H1 (cell line): ENCODE measurements around the gene LPP. TPM values are rescaled to one million over a fixed set of nuclear protein-coding genes. Genes with fewer than 3 reads are reported as not detected.

ENCODE experiments used
- CTCF ChIA-PET: fragments of 300-600 bp; sonication (Branson Sonifier 250); formaldehyde crosslinking; loops from one replicate; lab custom pipeline; 2021; ENCODE audit not compliant: partially characterized antibody; lab: Charles Lee
- POLR2A ChIA-PET: fragments of 300-600 bp; sonication (Branson Sonifier 250); formaldehyde crosslinking; loops from one replicate; lab custom pipeline; 2021; ENCODE audit warnings: inconsistent platforms; ENCODE audit not compliant: partially characterized antibody; lab: Charles Lee
- DNase-seq, 2 experiments: peaks; one replicate each; pipeline versions ENCODE4 v3.0.0 to v3.0.0-alpha.2; 2010 to 2022; ENCODE audit warnings: low spot score in 2 of 2, low read depth in 1 of 2, mixed read lengths in 1 of 2
- FAIRE-seq: peaks from 2 replicates; lab custom pipeline; 2011; peaks lifted over from hg19 to GRCh38; lab: Jason Lieb, UNC
- H2AFZ ChIP-seq: 2 replicates; pipeline ENCODE4 v1.8.1; 2012; ENCODE audit warnings: low read length, inconsistent platforms
- H2AK5ac ChIP-seq: 2 replicates; pipeline ENCODE4 v1.6.1; 2013; ENCODE audit warnings: low read depth, low read length
- H2BK120ac ChIP-seq: replicated peaks from 2 replicates; pipeline ENCODE3; 2013; ENCODE audit warnings: low read depth, low read length, inconsistent platforms
- H2BK12ac ChIP-seq: 2 replicates; pipeline ENCODE4 v1.6.1; 2013; ENCODE audit warnings: low read depth, low read length
- H2BK15ac ChIP-seq: 2 replicates; pipeline ENCODE4 v1.6.1; 2013; ENCODE audit warnings: low read length
- H2BK20ac ChIP-seq: 2 replicates; pipeline ENCODE4 v1.6.1; 2013; ENCODE audit warnings: low read length
- H2BK5ac ChIP-seq: 2 replicates; pipeline ENCODE4 v1.6.1; 2013; ENCODE audit warnings: low read depth, low read length
- H3K14ac ChIP-seq: 2 replicates; pipeline ENCODE4 v1.6.1; 2013; ENCODE audit warnings: inconsistent platforms; ENCODE audit not compliant: insufficient read length
- H3K18ac ChIP-seq: 2 replicates; pipeline ENCODE4 v1.6.1; 2013; ENCODE audit warnings: low read length; ENCODE audit errors: extremely low read depth
- H3K23ac ChIP-seq: 2 replicates; pipeline ENCODE4 v1.6.1; 2013; ENCODE audit warnings: inconsistent platforms; ENCODE audit not compliant: insufficient read length
- H3K23me2 ChIP-seq: 2 replicates; pipeline ENCODE4 v1.6.1; 2013; ENCODE audit warnings: low read depth, low read length
- H3K27ac ChIP-seq: 2 replicates; pipeline ENCODE4 v1.6.1; 2011; ENCODE audit warnings: low read depth, low read length, inconsistent platforms
- H3K27me3 ChIP-seq, 4 experiments: replicated peaks in 1 of 4; 1 replicate in 1 of 4; 2 replicates in 3 of 4; pipeline versions ENCODE4 v1.6.1 to v1.8.1; 2011 to 2013; ENCODE audit warnings: low read length in 3 of 4, mild to moderate bottlenecking in 3 of 4, inconsistent platforms in 2 of 4, mixed read lengths in 2 of 4, moderate library complexity in 1 of 4; ENCODE audit not compliant: control insufficient read depth in 3 of 4, insufficient read depth in 3 of 4; ENCODE audit errors: extremely low read depth in 1 of 4
- H3K36me3 ChIP-seq, 4 experiments: 2 replicates each; pipeline versions ENCODE4 v1.6.1 to v1.8.1; 2011 to 2013; ENCODE audit warnings: mild to moderate bottlenecking in 4 of 4, low read length in 3 of 4, moderate library complexity in 2 of 4, control low read depth in 1 of 4, inconsistent platforms in 1 of 4; ENCODE audit not compliant: insufficient read depth in 4 of 4, control insufficient read depth in 2 of 4
- H3K4ac ChIP-seq: replicated peaks from 2 replicates; pipeline ENCODE3; 2013; ENCODE audit warnings: low read length, low read depth, mixed read lengths, inconsistent platforms; ENCODE audit not compliant: insufficient read length
- H3K4me1 ChIP-seq, 4 experiments: replicated peaks in 1 of 4; 1 replicate in 1 of 4; 2 replicates in 3 of 4; pipeline versions ENCODE4 v1.6.1 to v1.8.1; 2011 to 2013; ENCODE audit warnings: low read length in 3 of 4, inconsistent platforms in 2 of 4, mixed read lengths in 1 of 4; ENCODE audit not compliant: insufficient read depth in 4 of 4, control insufficient read depth in 3 of 4
- H3K4me2 ChIP-seq, 2 experiments: 2 replicates each; pipeline versions ENCODE4 v1.6.1 to v1.8.1; 2011 to 2013; ENCODE audit warnings: low read depth in 2 of 2, low read length in 2 of 2, control low read depth in 1 of 2, inconsistent platforms in 1 of 2, mild to moderate bottlenecking in 1 of 2; ENCODE audit not compliant: insufficient read depth in 1 of 2
- H3K4me3 ChIP-seq, 4 experiments: fragments of 200-600, 300-600 bp in 1 of 4; sonication (generic), shearing (Covaris generic), sonication (Bioruptor Twin) in 1 of 4; 2 replicates each; pipeline versions ENCODE4 v1.5.1 to v1.8.1; 2011 to 2016; ENCODE audit warnings: low read length in 4 of 4, low read depth in 3 of 4, control low read depth in 2 of 4, inconsistent platforms in 2 of 4, mild to moderate bottlenecking in 2 of 4, mixed read lengths in 1 of 4, moderate library complexity in 1 of 4; ENCODE audit not compliant: insufficient read depth in 2 of 4; ENCODE audit errors: extremely low read depth in 1 of 4
- H3K56ac ChIP-seq: replicated peaks from 2 replicates; pipeline ENCODE3; 2013; ENCODE audit warnings: low read depth, mild to moderate bottlenecking, mixed read lengths, low read length, inconsistent platforms; ENCODE audit not compliant: insufficient read length
- H3K79me1 ChIP-seq: 2 replicates; pipeline ENCODE4 v1.6.1; 2013; ENCODE audit warnings: low read depth, low read length, control low read depth
- H3K79me2 ChIP-seq, 2 experiments: 2 replicates each; pipeline versions ENCODE4 v1.6.1 to v1.8.1; 2012 to 2013; ENCODE audit warnings: low read length in 2 of 2, mild to moderate bottlenecking in 2 of 2, inconsistent platforms in 1 of 2; ENCODE audit not compliant: insufficient read depth in 2 of 2, control insufficient read depth in 1 of 2
- H3K9ac ChIP-seq, 4 experiments: replicated peaks in 1 of 4; 1 replicate in 1 of 4; 2 replicates in 3 of 4; pipeline versions ENCODE4 v1.6.1 to v1.8.1; 2011 to 2013; ENCODE audit warnings: low read depth in 3 of 4, low read length in 3 of 4, control low read depth in 2 of 4, mild to moderate bottlenecking in 2 of 4, moderate library complexity in 2 of 4, inconsistent platforms in 1 of 4; ENCODE audit errors: extremely low read depth in 1 of 4
- H3K9me3 ChIP-seq, 2 experiments: 2 replicates each; pipeline versions ENCODE4 v1.6.1 to v1.8.1; 2012 to 2013; ENCODE audit warnings: mild to moderate bottlenecking in 2 of 2, moderate library complexity in 2 of 2, control low read depth in 1 of 2, inconsistent platforms in 1 of 2, low read depth in 1 of 2, low read length in 1 of 2, mixed read lengths in 1 of 2; ENCODE audit not compliant: insufficient read depth in 2 of 2
- H4K20me1 ChIP-seq, 2 experiments: replicated peaks in 1 of 2; 2 replicates each; pipeline versions ENCODE3 to v1.8.1; 2011 to 2013; ENCODE audit warnings: inconsistent platforms in 2 of 2, low read length in 2 of 2, mild to moderate bottlenecking in 1 of 2; ENCODE audit not compliant: insufficient read depth in 2 of 2, control insufficient read depth in 1 of 2
- H4K5ac ChIP-seq: 2 replicates; pipeline ENCODE4 v1.6.1; 2013; ENCODE audit warnings: low read length, low read depth, mixed read lengths, inconsistent platforms; ENCODE audit not compliant: insufficient read length
- H4K8ac ChIP-seq: 2 replicates; pipeline ENCODE4 v1.8.0; 2013; ENCODE audit warnings: mild to moderate bottlenecking, moderate library complexity, low read length, inconsistent platforms; ENCODE audit not compliant: insufficient read depth; ENCODE audit errors: extremely low read depth
- H4K91ac ChIP-seq: replicated peaks from 2 replicates; pipeline ENCODE3; 2013; ENCODE audit warnings: low read length, mixed read lengths, inconsistent platforms; ENCODE audit not compliant: insufficient read length
- ATF2 ChIP-seq: IDR thresholded peaks from 2 replicates; pipeline ENCODE4 v1.6.1; 2012; ENCODE audit warnings: low read length, inconsistent platforms
- FOSL1 ChIP-seq: IDR thresholded peaks from 2 replicates; pipeline ENCODE4 v1.6.1; 2011; ENCODE audit warnings: mild to moderate bottlenecking, low read depth, low read length, moderate library complexity; ENCODE audit not compliant: insufficient read depth
- GABPA ChIP-seq: IDR thresholded peaks from 2 replicates; pipeline ENCODE4 v1.6.1; 2011; ENCODE audit warnings: mild to moderate bottlenecking, low read length, moderate library complexity, borderline replicate concordance; ENCODE audit not compliant: insufficient read depth
- HDAC6 ChIP-seq: IDR thresholded peaks from one replicate; pipeline ENCODE4 v1.7.1; 2012; ENCODE audit warnings: low read depth, mild to moderate bottlenecking, inconsistent platforms, low read length, moderate library complexity
- JUN ChIP-seq: IDR thresholded peaks from 2 replicates; pipeline ENCODE4 v1.6.1; 2011; ENCODE audit warnings: low read depth, mild to moderate bottlenecking, improper control_type of control experiment, low read length
- JUND ChIP-seq: IDR thresholded peaks from 2 replicates; pipeline ENCODE4 v1.6.1; 2011; ENCODE audit warnings: mild to moderate bottlenecking, improper control_type of control experiment, low read length
- MAX ChIP-seq: IDR thresholded peaks from 2 replicates; pipeline ENCODE4 v1.6.1; 2012; ENCODE audit warnings: inconsistent platforms
- SP1 ChIP-seq: IDR thresholded peaks from 2 replicates; pipeline ENCODE4 v1.6.1; 2011; ENCODE audit warnings: low read depth, low read length
- WGBS, 2 experiments: shearing (Covaris generic) in 1 of 2; methylation state at CpG; one replicate each; pipeline versions ENCODE4 v1.1.6 to v1.1.7; 2013 to 2015; ENCODE audit warnings: low lambda C conversion rate in 2 of 2, mixed read lengths in 2 of 2, inconsistent platforms in 1 of 2, low coverage in 1 of 2, missing lambda C conversion rate in 1 of 2; ENCODE audit not compliant: insufficient replicate concordance in 2 of 2, insufficient coverage in 1 of 2, insufficient read length in 1 of 2; ENCODE audit errors: extremely low coverage in 1 of 2, missing lambda C conversion rate in 1 of 2; 5-methylcytosine and 5-hydroxymethylcytosine counted together
- polyA plus RNA-seq, 7 experiments: library from polyadenylated mRNA; depleted of rRNA in 3 of 7; stranded (reverse) in 5 of 7; unstranded in 2 of 7; fragments of >200 nt in 5 of 7; fragments of 200-250 nt in 2 of 7; gene quantifications; 1 replicate in 5 of 7; 2 replicates in 1 of 7; 4 replicates in 1 of 7; pipeline versions ENCODE4 v1.2.1 to v1.2.3, GENCODE V29; 2011 to 2013; ENCODE audit warnings: missing spikeins in 2 of 7, mixed read lengths in 2 of 7
- total RNA-seq: library from RNA; stranded (reverse); fragmentation: NEBNext Ultra II Directional; extraction: Animal tissue kit (Norgen Biotek cat#: 25700); gene quantifications from 2 replicates; pipeline ENCODE4 v1.2.1, GENCODE V29; 2021

The LPP gene
- total and polyA plus RNA-seq, 2 of the 8 experiments (the other 6 are each of a cell fraction or from before 2014, with no cell fraction given), result 10.0 to 53.3 TPM

- no peak overlapping the region for H3K23ac ChIP-seq
- no peak overlapping the region for H3K4me3 ChIP-seq
- FAIRE-seq, result no peak
- H4K8ac ChIP-seq, result no peak overlapping the region
- no peak overlapping the region for H3K56ac ChIP-seq
- no peak overlapping the region for H4K5ac ChIP-seq
- no peak overlapping the region for H3K18ac ChIP-seq
- TF ChIP-seq SP1, result no peak
- no peak for TF ChIP-seq JUND
- no peak for TF ChIP-seq HDAC6
- TF ChIP-seq JUN, result no peak
- no peak for TF ChIP-seq MAX
- TF ChIP-seq FOSL1, result no peak
- TF ChIP-seq GABPA, result no peak
- no peak for TF ChIP-seq ATF2
- H2BK20ac ChIP-seq, result no peak overlapping the region
- no peak for DNase-seq
- WGBS, 2 experiments, result 82% methylated on average over 3 of the region's 3 CpGs; no CpG with 5 or more reads in 1 of the 2 experiments
- H2AFZ ChIP-seq, result no peak overlapping the region
- H3K27me3 ChIP-seq, result no peaks in the 10 kb centered on the region
- no peak overlapping the region for H2AK5ac ChIP-seq
- no peaks in the 10 kb centered on the region for H3K79me1 ChIP-seq
- ChIA-PET POLR2A (no interaction called here), CTCF (no interaction called here)
- no peak overlapping the region for H3K27ac ChIP-seq
- no peak overlapping the region for H3K4me2 ChIP-seq
- no peak overlapping the region for H4K91ac ChIP-seq
- no peak overlapping the region for H3K4ac ChIP-seq
- no peaks in the 10 kb centered on the region for H3K79me2 ChIP-seq
- no peak overlapping the region for H3K14ac ChIP-seq
- no peak overlapping the region for H2BK5ac ChIP-seq
- H3K9me3 ChIP-seq, result no peaks in the 10 kb centered on the region
- H2BK120ac ChIP-seq, result no peak overlapping the region
- no peaks in the 10 kb centered on the region for H3K4me1 ChIP-seq
- no peaks in the 10 kb centered on the region for H4K20me1 ChIP-seq
- no peak overlapping the region for H2BK12ac ChIP-seq
- H3K23me2 ChIP-seq, result no peaks in the 10 kb centered on the region
- no peak overlapping the region for H2BK15ac ChIP-seq
- H3K9ac ChIP-seq, result peak overlapping the region in 1 of 4 experiments; percentile 8; a peak in 1 of 7 replicates
- no peaks in the 10 kb centered on the region for H3K36me3 ChIP-seq
Measured at GRCh38 chr3:188641076-188641475, 487.1 kb downstream of the LPP start.
